Measurements from ENCODE around the gene NEB.

The NEB gene

DNA sequence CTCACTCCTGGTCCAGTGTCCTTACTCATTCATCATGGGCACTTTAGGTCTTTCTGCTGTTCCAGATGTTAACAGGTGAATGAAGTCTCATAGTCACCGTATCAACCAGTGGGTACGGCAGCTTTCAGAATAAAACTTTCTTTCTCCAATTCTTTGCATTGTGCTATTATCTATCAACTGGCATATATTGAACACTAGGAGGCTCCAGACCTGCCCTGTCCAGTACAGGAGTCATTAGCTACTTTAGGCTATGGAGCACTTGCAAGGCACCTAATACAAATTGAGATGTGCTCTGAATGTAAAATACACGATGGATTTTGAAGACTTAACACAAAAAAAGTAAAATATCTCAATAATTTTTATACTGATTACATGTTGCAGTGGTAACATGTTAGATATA is 43.2 kb upstream of the NEB start:
- H3K4me2 ChIP-seq (ENCODE audit: low read depth, low read length, poor library complexity, severe bottlenecking) = no peak overlapping the region
- H3F3A ChIP-seq (ENCODE audit: low read depth) = no peaks in the 10 kb centered on the region
- no peak overlapping the region for H3K9ac ChIP-seq (ENCODE audit: low read depth, low read length, poor library complexity, severe bottlenecking)
- no peaks in the 10 kb centered on the region for H3K9me3 ChIP-seq (ENCODE audit: insufficient read depth, low read depth, low read length)
- TF ChIP-seq, protein P1, sequence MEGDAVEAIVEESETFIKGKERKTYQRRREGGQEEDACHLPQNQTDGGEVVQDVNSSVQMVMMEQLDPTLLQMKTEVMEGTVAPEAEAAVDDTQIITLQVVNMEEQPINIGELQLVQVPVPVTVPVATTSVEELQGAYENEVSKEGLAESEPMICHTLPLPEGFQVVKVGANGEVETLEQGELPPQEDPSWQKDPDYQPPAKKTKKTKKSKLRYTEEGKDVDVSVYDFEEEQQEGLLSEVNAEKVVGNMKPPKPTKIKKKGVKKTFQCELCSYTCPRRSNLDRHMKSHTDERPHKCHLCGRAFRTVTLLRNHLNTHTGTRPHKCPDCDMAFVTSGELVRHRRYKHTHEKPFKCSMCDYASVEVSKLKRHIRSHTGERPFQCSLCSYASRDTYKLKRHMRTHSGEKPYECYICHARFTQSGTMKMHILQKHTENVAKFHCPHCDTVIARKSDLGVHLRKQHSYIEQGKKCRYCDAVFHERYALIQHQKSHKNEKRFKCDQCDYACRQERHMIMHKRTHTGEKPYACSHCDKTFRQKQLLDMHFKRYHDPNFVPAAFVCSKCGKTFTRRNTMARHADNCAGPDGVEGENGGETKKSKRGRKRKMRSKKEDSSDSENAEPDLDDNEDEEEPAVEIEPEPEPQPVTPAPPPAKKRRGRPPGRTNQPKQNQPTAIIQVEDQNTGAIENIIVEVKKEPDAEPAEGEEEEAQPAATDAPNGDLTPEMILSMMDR (conservative IDR thresholded peaks at IDR 0.05; ENCODE audit: low read length) = peak; percentile 44
- no peak for TF ChIP-seq EZH2phosphoT487 (IDR thresholded peaks at IDR 0.05; ENCODE audit: borderline replicate concordance)
- no peaks in the 10 kb centered on the region for H3K79me2 ChIP-seq (ENCODE audit: insufficient read depth, low read length)
- no peaks in the 10 kb centered on the region for H3K36me3 ChIP-seq (ENCODE audit: insufficient read depth, low read length)
- no peaks in the 10 kb centered on the region for H3K9me2 ChIP-seq (replicated peaks; ENCODE audit: low read depth, low read length)
- H3K4me3 ChIP-seq (ENCODE audit: low read length, poor library complexity, severe bottlenecking) = no peak overlapping the region
- H2AFZ ChIP-seq (ENCODE audit: low read length) = no peak overlapping the region
- H4K20me1 ChIP-seq (ENCODE audit: insufficient read depth, low read length, poor library complexity, severe bottlenecking) = no peaks in the 10 kb centered on the region
- H3K27me3 ChIP-seq (ENCODE audit: insufficient read depth, low read length, poor library complexity, severe bottlenecking) = no peaks in the 10 kb centered on the region
- H3K4me1 ChIP-seq (ENCODE audit: insufficient read depth, low read length, poor library complexity, severe bottlenecking) = no peaks in the 10 kb centered on the region

DNA sequence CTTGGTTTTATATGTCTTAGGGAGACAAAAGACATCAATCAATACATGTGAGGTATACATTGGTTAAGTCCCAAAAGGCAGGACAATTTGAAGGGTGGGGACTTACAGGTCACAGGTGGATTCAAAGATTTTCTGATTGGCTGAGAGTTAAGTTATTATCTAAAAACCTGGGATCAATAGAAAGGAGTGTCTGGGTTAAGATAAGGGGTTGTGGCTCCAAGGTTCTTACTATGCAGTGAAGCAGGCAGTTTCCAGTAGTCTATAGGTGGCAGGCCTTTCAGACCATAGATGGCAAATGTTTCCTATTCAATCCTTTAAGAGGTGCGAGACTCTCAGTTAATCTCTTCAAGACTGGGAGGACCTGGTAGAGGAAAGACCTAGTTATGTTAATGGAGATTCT is 42.1 kb upstream of the NEB start:
- no peak for TF ChIP-seq EZH2phosphoT487 (IDR thresholded peaks at IDR 0.05; ENCODE audit: borderline replicate concordance)
- TF ChIP-seq, protein P1 (conservative IDR thresholded peaks at IDR 0.05; ENCODE audit: low read length) = no peak
- H3K4me2 ChIP-seq (ENCODE audit: low read depth, low read length, poor library complexity, severe bottlenecking) = no peak overlapping the region
- H2AFZ ChIP-seq (ENCODE audit: low read length) = no peak overlapping the region
- H3K9me2 ChIP-seq (replicated peaks; ENCODE audit: low read depth, low read length) = no peaks in the 10 kb centered on the region
- no peak overlapping the region for H3K4me3 ChIP-seq (ENCODE audit: low read length, poor library complexity, severe bottlenecking)
- no peaks in the 10 kb centered on the region for H3K27me3 ChIP-seq (ENCODE audit: insufficient read depth, low read length, poor library complexity, severe bottlenecking)
- no peak overlapping the region for H3K9ac ChIP-seq (ENCODE audit: low read depth, low read length, poor library complexity, severe bottlenecking)
- no peaks in the 10 kb centered on the region for H3K36me3 ChIP-seq (ENCODE audit: insufficient read depth, low read length)
- no peaks in the 10 kb centered on the region for H3K4me1 ChIP-seq (ENCODE audit: insufficient read depth, low read length, poor library complexity, severe bottlenecking)
- H3F3A ChIP-seq (ENCODE audit: low read depth) = no peaks in the 10 kb centered on the region
- no peaks in the 10 kb centered on the region for H4K20me1 ChIP-seq (ENCODE audit: insufficient read depth, low read length, poor library complexity, severe bottlenecking)
- H3K9me3 ChIP-seq (ENCODE audit: insufficient read depth, low read depth, low read length) = no peaks in the 10 kb centered on the region
- H3K79me2 ChIP-seq (ENCODE audit: insufficient read depth, low read length) = no peaks in the 10 kb centered on the region

DNA sequence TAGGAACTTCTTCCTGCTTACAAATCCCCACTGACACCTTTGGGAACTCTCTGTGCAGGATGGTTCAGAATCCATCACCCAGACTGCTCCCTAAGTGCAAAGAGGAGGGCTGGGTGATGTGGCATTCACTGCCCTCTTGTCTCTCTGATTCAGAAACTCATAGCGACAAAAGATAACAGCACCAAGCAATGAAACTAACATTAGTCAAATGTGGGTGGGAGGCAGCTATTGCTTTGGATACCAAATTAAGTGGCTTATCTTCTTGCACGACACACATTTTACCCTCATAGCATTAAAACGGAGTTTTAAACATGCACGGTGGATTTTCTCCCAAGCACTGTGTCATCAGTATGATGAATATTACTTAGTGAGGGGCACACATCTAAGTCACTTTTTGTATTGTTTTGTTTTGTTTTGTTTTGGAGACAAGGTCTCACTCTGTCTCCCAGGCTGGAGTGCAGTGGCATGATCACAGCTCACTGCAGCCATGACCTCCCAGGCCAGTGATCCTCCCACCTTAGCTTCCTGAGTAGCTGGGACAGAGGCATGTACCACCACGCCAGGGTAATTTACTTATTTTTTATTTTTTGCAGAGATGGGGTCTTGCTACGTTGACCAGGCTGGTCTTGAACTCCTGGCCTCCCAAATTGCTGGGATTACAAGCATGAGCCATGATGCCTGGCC is 40.9 kb upstream of the NEB start:
- Histone ChIP-seq H3K36me3 (ENCODE audit: insufficient read depth, low read length) (no peaks in the 10 kb centered on the region), H2AFZ (ENCODE audit: low read length) (no peak overlapping the region), H3K4me2 (ENCODE audit: low read depth, low read length, poor library complexity, severe bottlenecking) (no peak overlapping the region), H3K9ac (ENCODE audit: low read depth, low read length, poor library complexity, severe bottlenecking) (no peak overlapping the region), H3F3A (ENCODE audit: low read depth) (no peaks in the 10 kb centered on the region), H3K79me2 (ENCODE audit: insufficient read depth, low read length) (no peaks in the 10 kb centered on the region), H4K20me1 (ENCODE audit: insufficient read depth, low read length, poor library complexity, severe bottlenecking) (no peaks in the 10 kb centered on the region), H3K9me3 (ENCODE audit: insufficient read depth, low read depth, low read length) (no peaks in the 10 kb centered on the region), H3K27me3 (ENCODE audit: insufficient read depth, low read length, poor library complexity, severe bottlenecking) (no peaks in the 10 kb centered on the region), H3K9me2 (replicated peaks; ENCODE audit: low read depth, low read length) (no peaks in the 10 kb centered on the region), H3K4me1 (ENCODE audit: insufficient read depth, low read length, poor library complexity, severe bottlenecking) (no peaks in the 10 kb centered on the region), H3K4me3 (ENCODE audit: low read length, poor library complexity, severe bottlenecking) (no peak overlapping the region)
- TF ChIP-seq EZH2phosphoT487 (IDR thresholded peaks at IDR 0.05; ENCODE audit: borderline replicate concordance) = no peak
- TF ChIP-seq, protein P1 (conservative IDR thresholded peaks at IDR 0.05; ENCODE audit: low read length) = no peak

All from Loucy (cell line).